ENCODE results near the gene PDSS2. TPM values are rescaled to one million over a fixed set of nuclear protein-coding genes. Genes with fewer than 3 reads are reported as not detected.

PDSS2 gene
- total RNA-seq, 1 donor from 2014 or later: 12.4 TPM

- TF ChIP-seq CTCF (IDR thresholded peaks at IDR 0.05): no peak
- H3K4me3 Mint-ChIP-seq (ENCODE audit: unreplicated experiment): no peak overlapping the region
- H3K27me3 Mint-ChIP-seq (ENCODE audit: unreplicated experiment): no peaks in the 10 kb centered on the region
- no peak overlapping the region for H3K27ac Mint-ChIP-seq (ENCODE audit: unreplicated experiment)
- no peaks in the 10 kb centered on the region for H3K36me3 Mint-ChIP-seq (ENCODE audit: unreplicated experiment)
- peaks cover 15% of the 10 kb centered on the region for H3K4me1 Mint-ChIP-seq (ENCODE audit: unreplicated experiment)
- H3K9me3 Mint-ChIP-seq (ENCODE audit: unreplicated experiment): no peaks in the 10 kb centered on the region
- DNase-seq (ENCODE audit: extremely low spot score, unreplicated experiment): no peak
These were observed 36.6 kb upstream of the PDSS2 start for GRCh38 chr6:107495971-107496370.

- peak overlapping the region; percentile 59 for H3K27ac Mint-ChIP-seq (ENCODE audit: unreplicated experiment)
- DNase-seq (ENCODE audit: extremely low spot score, unreplicated experiment): no peak
- H3K27me3 Mint-ChIP-seq (ENCODE audit: unreplicated experiment): no peaks in the 10 kb centered on the region
- peak overlapping the region; percentile 50 for H3K4me3 Mint-ChIP-seq (ENCODE audit: unreplicated experiment)
- no peak for TF ChIP-seq CTCF (IDR thresholded peaks at IDR 0.05)
- H3K4me1 Mint-ChIP-seq (ENCODE audit: unreplicated experiment): peaks cover 15% of the 10 kb centered on the region
- no peaks in the 10 kb centered on the region for H3K9me3 Mint-ChIP-seq (ENCODE audit: unreplicated experiment)
- H3K36me3 Mint-ChIP-seq (ENCODE audit: unreplicated experiment): no peaks in the 10 kb centered on the region
These were observed 35.9 kb upstream of the PDSS2 start for GRCh38 chr6:107495196-107495643.

GRCh38 chr6:107493158-107494057, 34.0 kb upstream of the PDSS2 start:
- Mint-ChIP-seq H3K4me1 (ENCODE audit: unreplicated experiment) (peaks cover 20% of the 10 kb centered on the region), H3K27me3 (ENCODE audit: unreplicated experiment) (peaks cover 4% of the 10 kb centered on the region), H3K9me3 (ENCODE audit: unreplicated experiment) (no peaks in the 10 kb centered on the region), H3K4me3 (ENCODE audit: unreplicated experiment) (no peak overlapping the region), H3K36me3 (ENCODE audit: unreplicated experiment) (no peaks in the 10 kb centered on the region), H3K27ac (ENCODE audit: unreplicated experiment) (no peak overlapping the region)
- no peak for TF ChIP-seq CTCF (IDR thresholded peaks at IDR 0.05)
- DNase-seq (ENCODE audit: extremely low spot score, unreplicated experiment): no peak

- peaks cover 23% of the 10 kb centered on the region for H3K4me1 Mint-ChIP-seq (ENCODE audit: unreplicated experiment)
- H3K36me3 Mint-ChIP-seq (ENCODE audit: unreplicated experiment): no peaks in the 10 kb centered on the region
- DNase-seq (ENCODE audit: extremely low spot score, unreplicated experiment): no peak
- no peak for TF ChIP-seq CTCF (IDR thresholded peaks at IDR 0.05)
- no peak overlapping the region for H3K4me3 Mint-ChIP-seq (ENCODE audit: unreplicated experiment)
- peaks cover 18% of the 10 kb centered on the region for H3K27me3 Mint-ChIP-seq (ENCODE audit: unreplicated experiment)
- H3K27ac Mint-ChIP-seq (ENCODE audit: unreplicated experiment): no peak overlapping the region
- H3K9me3 Mint-ChIP-seq (ENCODE audit: unreplicated experiment): no peaks in the 10 kb centered on the region
These were observed 32.6 kb upstream of the PDSS2 start for GRCh38 chr6:107491760-107492660.

Data from osteocyte (in vitro differentiated cells).